ENCODE data around the gene HSFX1. TPM values are rescaled to one million over a fixed set of nuclear protein-coding genes. Genes with fewer than 3 reads are reported as not detected.

Gene HSFX1
- total RNA-seq, 2 donors from 2014 or later = 1.4 to 1.8 TPM

- H3K27ac ChIP-seq = no peak overlapping the region
- no peaks in the 10 kb centered on the region for H3K27me3 ChIP-seq
- no peaks in the 10 kb centered on the region for H3K9me3 ChIP-seq
These were observed 25.3 kb downstream of the HSFX1 start for GRCh38 chrX:149799095-149799714.

DNA sequence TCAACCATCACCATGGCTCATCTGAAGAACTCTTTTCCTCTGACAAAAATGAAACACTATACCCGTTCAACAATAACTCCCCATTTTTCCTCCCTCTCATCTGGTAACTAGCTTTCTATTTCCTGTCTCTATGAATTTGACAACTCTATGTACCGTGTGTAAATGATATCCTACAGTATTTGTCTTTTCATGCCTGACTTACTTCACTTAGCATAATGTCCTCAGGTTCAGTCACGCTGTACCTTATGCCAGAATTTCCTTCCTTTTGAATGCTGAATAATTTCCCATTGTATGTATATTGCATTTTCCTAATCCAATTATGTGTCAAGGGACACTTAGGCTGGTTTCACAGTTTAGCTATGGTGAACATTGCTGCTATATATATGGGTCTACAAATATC, 26.1 kb downstream of the HSFX1 start:
- no peak for TF ChIP-seq CTCF (IDR thresholded peaks at IDR 0.05)
- no peak for DNase-seq (ENCODE audit: low spot score)
- H3K27ac ChIP-seq = no peak overlapping the region
- H3K4me1 ChIP-seq = no peaks in the 10 kb centered on the region
- H3K36me3 ChIP-seq = no peaks in the 10 kb centered on the region
- no peaks in the 10 kb centered on the region for H3K9me3 ChIP-seq
- no peaks in the 10 kb centered on the region for H3K27me3 ChIP-seq
- no peak overlapping the region for H3K4me3 ChIP-seq

More at GRCh38 chrX:149799095-149799714, 25.3 kb downstream of the HSFX1 start:
- TF ChIP-seq CTCF (IDR thresholded peaks at IDR 0.05) = no peak
- DNase-seq (ENCODE audit: low spot score) = no peak
- H3K4me3 ChIP-seq = no peak overlapping the region
- no peaks in the 10 kb centered on the region for H3K36me3 ChIP-seq
- no peaks in the 10 kb centered on the region for H3K4me1 ChIP-seq

DNA sequence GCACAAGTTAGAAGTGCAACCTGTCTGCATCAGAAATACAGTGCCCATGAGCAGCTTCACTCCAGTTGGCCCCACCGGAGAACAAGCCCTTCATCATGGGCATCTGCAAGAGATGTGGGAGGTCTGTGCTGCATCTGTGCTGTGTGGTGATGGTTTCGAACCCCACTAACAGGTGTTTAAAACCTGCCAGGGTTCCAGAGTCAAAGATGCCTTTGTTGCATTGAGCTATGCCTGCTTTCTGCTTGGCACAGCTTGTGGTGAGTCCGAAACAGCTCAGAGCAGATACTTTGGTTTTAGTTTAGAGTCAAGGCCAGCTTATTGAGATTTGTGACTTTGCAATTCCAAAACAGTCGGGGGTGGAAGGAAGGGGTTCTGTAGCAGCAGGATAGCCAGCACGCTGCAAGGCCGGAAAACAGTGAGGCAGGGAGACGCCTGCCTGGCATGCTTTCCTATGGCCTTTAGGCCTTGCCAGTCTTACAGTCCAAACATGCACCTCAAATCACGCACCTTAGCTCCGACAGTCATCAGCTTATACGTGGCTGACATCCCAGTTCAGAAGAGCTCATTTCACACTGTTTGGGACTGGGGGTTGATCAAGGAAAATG, 29.7 kb downstream of the HSFX1 start:
- H3K9me3 ChIP-seq = no peaks in the 10 kb centered on the region
- H3K4me1 ChIP-seq = no peaks in the 10 kb centered on the region
- no peak for DNase-seq (ENCODE audit: low spot score)
- H3K27me3 ChIP-seq = no peaks in the 10 kb centered on the region
- H3K36me3 ChIP-seq = no peaks in the 10 kb centered on the region
- no peak overlapping the region for H3K4me3 ChIP-seq
- TF ChIP-seq CTCF (IDR thresholded peaks at IDR 0.05) = no peak
- no peak overlapping the region for H3K27ac ChIP-seq

- no peak for TF ChIP-seq CTCF (IDR thresholded peaks at IDR 0.05)
These were observed 30.2 kb downstream of the HSFX1 start for GRCh38 chrX:149804102-149804501.

DNA sequence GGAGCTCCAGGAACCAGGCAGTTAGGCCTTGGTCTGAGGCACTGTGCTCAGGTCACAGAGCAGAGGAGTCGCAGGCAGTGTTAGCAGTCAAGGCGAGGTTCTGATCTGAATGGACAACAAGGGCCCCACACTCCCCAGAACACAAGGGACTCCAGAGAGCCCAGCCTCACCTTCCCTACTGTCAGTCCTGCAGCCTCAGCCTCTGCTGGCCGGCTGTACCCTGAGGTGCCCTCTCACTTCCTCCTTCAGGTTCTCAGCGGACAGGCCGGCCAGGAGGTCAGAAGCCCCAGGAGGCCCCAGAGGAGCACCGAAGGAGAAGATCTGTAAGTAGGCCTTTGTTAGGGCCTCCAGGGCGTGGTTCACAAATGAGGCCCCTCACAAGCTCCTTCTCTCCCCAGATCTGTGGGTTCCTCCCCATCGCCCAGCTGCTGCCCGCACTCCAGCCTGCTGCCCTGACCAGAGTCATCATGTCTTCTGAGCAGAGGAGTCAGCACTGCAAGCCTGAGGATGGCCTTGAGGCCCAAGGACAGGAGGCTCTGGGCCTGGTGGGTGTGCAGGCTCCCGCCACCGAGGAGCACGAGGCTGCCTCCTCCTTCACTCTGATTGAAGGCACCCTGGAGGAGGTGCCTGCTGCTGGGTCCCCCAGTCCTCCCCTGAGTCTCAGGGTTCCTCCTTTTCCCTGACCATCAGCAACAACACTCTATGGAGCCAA, 34.0 kb downstream of the HSFX1 start:
- Histone ChIP-seq H3K36me3 (no peaks in the 10 kb centered on the region), H3K4me3 (no peak overlapping the region), H3K27ac (no peak overlapping the region), H3K27me3 (no peaks in the 10 kb centered on the region), H3K9me3 (no peaks in the 10 kb centered on the region), H3K4me1 (no peaks in the 10 kb centered on the region)
- no peak for DNase-seq (ENCODE audit: low spot score)
- TF ChIP-seq CTCF (IDR thresholded peaks at IDR 0.05) = no peak

More at GRCh38 chrX:149804102-149804501, 30.2 kb downstream of the HSFX1 start:
- no peak overlapping the region for H3K4me3 ChIP-seq
- H3K36me3 ChIP-seq = no peaks in the 10 kb centered on the region
- H3K27me3 ChIP-seq = no peaks in the 10 kb centered on the region
- H3K27ac ChIP-seq = no peak overlapping the region
- no peaks in the 10 kb centered on the region for H3K9me3 ChIP-seq
- no peaks in the 10 kb centered on the region for H3K4me1 ChIP-seq
- DNase-seq (ENCODE audit: low spot score) = no peak

Measured in right atrium auricular region (tissue), 2 donors.